Non-pigmented ciliary epithelial cell (primary cell): Measurements from ENCODE around the gene DNAJB13.
"Not testable (repeated sequence)": the region's sequence is repeated elsewhere in the genome, so short reads cannot be mapped to it uniquely, and the experiment has no call there.

ENCODE experiments used
- DNase-seq: peaks from one replicate; pipeline ENCODE4 v3.0.0-alpha.2; 2010; ENCODE audit warnings: low read depth

Gene DNAJB13, protein sequence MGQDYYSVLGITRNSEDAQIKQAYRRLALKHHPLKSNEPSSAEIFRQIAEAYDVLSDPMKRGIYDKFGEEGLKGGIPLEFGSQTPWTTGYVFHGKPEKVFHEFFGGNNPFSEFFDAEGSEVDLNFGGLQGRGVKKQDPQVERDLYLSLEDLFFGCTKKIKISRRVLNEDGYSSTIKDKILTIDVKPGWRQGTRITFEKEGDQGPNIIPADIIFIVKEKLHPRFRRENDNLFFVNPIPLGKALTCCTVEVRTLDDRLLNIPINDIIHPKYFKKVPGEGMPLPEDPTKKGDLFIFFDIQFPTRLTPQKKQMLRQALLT

GRCh38 chr11:73950869-73951710 is at the start of gene DNAJB13:
Gene DNAJB13 (plus strand): TSS chr11:73951026. CDS start chr11:73951070, 44 bp downstream.
- DNase-seq = no peak

- no peak for DNase-seq
Measured at GRCh38 chr11:73902303-73902702, 48.5 kb upstream of the DNAJB13 start.

GRCh38 chr11:73907191-73907590 is 43.6 kb upstream of the DNAJB13 start:
- no peak for DNase-seq

DNA sequence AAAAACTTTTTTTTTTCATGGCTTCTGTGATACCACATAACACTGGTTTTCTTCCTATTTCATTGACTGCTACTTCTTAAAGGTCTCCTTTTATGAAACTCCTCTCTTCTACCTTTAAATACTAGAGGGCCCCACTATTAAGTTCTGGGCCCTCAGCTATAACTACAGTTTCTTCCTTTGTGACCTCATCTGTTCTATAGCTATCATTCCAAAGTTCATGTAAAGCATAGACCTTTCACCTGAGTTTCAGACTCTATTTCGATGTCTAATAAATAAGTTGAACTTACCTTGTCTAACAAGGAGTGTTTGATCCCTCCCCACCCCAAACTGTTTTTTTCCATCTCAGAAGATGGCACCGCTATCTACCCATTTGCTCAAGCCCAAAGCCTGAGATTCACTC is 38.8 kb upstream of the DNAJB13 start:
- DNase-seq = no peak

GRCh38 chr11:73913472-73913871 is 37.4 kb upstream of the DNAJB13 start:
- DNase-seq = no peak

DNA sequence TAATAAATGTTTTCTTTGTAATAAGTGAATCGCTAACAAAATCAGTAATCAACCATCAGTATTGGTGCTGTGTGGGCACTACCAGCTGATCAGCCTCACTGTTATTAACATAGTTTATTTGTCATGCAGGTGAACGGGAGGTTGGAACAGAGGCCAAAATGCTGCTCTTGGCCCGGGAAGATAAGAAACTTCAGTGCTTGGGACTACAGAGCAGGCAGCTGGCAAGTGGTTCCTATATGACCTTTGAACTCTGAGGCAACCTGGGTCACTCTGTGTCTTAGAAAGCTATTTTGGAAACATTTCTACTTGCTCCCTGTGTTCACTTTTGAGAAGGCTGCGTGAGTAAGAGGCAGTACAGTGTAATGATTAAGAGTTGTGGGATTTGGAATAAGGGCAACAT is 36.5 kb upstream of the DNAJB13 start:
- no peak for DNase-seq

DNA sequence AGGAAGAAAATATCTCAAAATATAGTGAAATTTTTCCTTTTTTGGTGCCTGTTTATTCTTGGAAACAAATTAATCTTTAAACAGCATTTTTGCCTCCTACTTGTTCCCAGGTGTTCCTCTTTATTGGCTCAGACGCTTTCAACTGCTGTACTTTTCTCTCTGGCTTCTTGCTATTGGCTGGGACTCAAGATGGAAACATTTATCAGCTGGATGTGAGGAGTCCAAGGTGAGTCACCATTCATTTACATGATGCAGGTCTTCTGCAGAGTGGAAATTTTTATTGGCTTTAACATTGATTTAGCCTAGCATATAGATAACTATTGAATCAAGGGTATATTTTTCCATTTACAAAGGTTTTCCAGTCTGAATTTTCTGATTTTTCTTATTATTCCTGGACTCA is 34.4 kb upstream of the DNAJB13 start:
- no peak for DNase-seq

DNA sequence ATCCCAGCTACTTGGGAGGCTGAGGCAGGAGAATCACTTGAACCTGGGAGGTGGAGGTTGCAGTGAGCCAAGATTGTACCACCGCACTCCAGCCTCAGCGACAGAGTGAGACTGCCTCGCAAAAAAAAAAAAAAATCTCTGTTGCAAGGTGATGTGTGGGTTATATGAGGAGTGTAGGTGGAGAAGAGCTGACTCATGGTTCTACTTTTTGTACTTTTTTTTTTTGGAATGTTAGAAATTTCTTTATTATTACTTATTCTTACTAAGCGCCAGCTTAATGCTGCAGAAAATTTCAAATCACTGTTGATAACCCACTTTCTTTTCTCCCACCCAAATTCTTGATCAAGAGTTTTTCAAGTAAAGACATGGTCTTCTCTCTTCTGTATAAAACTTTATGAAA is 29.6 kb upstream of the DNAJB13 start:
- DNase-seq = no peak

DNA sequence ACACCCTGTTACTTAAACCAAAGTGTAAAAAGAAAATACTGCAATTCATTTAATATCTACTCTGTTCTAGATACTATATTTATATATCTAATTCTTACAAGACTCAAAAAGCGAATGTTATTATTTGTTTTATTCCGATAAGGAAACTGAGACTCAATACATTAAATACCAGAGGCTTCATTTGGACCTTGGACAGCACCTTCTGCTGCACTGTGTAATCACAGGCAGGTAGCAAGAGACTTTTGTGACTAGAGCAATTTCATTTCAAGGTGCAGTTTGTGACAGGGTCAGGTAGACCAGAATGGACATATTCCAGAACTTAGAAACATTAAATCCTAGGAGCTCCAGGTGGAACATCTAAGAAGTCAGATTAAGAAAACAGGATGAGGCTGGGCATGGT is 21.4 kb upstream of the DNAJB13 start:
- no peak for DNase-seq

- DNase-seq = peak; percentile 61
Measured at GRCh38 chr11:73931039-73931645, 19.7 kb upstream of the DNAJB13 start.

DNA sequence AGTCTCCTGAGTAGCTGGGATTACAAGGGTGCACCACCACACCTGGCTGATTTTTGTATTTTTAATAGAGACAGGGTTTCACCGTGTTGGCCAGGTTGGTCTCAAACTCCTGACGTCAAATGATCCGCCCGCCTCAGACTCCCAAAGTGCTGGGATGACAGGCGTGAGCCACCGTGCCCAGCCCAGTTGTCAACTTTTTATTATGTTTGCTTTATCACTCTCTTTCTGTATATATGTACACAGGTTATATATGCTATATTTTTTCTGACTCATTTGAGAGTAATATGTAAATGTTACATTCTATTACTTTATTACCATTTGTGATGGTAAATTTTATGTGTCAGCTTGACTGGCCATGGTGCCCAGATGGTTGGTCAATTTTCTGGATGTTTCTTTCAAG is 18.9 kb upstream of the DNAJB13 start:
- no peak for DNase-seq

- DNase-seq = no peak
Measured at GRCh38 chr11:73932781-73933180, 18.0 kb upstream of the DNAJB13 start.

GRCh38 chr11:73936047-73936446 is 14.8 kb upstream of the DNAJB13 start:
- not testable (repeated sequence) for DNase-seq

DNA sequence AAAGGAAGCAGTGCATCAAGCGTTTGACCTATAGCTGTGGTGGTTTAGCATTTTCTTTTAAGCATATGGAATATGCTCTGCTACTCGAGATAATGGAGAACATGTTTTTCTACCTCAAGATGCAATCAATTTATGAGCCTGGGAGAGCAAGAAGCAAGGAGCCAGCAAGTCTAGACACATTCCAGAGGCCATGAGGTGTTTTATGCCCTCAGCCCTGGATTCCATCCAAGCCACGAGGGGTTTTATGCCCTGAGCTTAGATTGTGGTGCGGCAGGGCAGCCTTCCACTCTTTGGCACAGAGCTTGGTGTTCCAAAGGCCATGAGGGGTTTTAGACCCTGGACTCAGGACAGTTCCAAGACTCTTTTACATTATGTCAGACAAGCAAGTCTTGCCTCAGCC is 11.7 kb upstream of the DNAJB13 start:
- DNase-seq = no peak

- no peak for DNase-seq
Measured at GRCh38 chr11:73940801-73941570, 9.8 kb upstream of the DNAJB13 start.

- DNase-seq = no peak
Measured at GRCh38 chr11:73942010-73942409, 8.8 kb upstream of the DNAJB13 start.

- DNase-seq = no peak
Measured at GRCh38 chr11:73944085-73944484, 6.7 kb upstream of the DNAJB13 start.

DNA sequence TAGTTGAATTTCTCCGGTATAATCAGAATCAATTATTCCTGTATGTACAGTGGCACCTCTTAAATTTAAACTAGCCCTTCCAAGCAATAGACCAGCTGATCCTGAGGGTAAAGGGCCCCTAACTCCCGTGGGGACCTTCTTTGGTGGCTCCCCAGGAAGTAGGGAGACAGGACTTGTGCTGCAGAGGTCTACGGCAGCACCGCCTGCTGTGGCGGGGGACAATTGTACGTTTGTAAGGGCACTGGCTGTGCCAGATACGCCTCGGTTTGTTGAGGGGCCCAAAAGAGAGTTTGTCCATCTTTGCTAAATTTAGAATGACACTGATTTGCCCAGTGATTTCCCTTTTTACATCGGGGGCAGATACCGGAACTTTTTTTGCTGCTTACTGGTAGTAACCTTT is 5.9 kb upstream of the DNAJB13 start:
- no peak for DNase-seq

DNA sequence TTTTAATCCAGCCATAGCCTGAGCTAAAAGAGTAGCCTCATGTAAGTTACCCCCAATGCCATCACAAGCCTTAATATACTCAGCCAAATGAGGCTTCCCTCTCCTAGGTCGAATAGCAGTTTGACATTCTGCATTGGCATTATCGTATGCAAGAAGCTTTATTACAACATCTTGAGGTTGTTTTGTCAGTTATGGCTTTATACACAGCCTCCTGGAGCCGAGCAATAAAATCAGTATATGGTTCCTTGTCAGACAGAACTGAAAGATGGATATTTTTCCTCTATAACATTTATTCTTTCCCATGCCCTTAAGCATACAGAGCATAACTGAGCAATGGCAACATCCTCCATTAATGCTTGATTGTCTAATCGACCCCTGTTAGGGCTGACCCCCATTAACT is 5.4 kb upstream of the DNAJB13 start:
- no peak for DNase-seq

DNA sequence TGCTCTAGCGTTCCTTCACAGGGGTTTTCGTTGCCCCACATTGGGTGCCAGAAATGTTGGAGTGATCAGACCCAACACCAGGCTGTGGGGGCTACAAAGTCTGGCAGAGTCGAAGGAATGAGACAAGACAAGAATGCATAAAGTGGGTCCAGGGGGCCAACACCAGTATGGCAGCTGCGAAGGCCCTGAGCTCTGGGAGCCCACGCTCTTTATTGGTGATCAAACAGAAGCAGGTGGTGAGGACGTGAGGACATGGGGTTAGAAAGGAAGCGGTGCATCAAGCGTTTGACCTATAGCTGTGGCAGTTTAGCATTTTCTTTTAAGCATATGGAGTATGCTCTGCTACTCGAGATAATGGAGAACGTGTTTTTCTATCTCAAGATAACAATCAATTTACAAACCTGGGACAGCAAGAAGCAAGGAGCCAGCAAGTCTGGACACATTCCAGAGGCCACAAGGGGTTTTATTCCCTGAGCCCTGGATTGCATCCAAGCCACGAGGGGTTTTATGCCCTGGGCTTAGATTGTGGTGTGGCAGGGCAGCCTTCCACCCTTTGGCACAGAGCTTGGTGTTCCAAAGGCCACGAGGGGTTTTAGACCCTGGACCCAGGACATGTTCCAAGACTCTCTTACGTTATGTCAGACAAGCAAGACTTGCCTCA is 3.9 kb upstream of the DNAJB13 start:
- no peak for DNase-seq

DNA sequence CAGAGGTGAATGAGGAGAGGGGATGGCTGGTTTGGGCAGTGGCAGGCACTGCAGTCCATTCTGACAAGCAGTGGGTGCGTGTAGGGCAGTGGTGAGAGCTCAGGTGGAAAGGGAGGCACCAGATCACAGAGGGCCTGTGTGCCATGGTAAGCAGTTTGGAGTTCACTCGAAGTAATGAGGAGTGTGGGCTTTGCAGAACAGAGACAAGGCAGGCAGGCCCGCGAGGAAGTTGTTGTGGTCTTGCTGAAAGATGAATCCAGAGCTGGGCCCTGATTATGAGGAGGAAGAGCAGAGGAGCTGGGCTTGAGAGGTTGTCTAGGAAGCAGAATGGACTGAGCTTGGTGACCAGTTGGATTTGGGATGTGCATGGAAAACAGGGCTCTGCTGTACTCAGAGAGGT is 1.6 kb upstream of the DNAJB13 start:
- DNase-seq = no peak

- DNase-seq = no peak
Measured at GRCh38 chr11:73949912-73950311, 914 bp upstream of the DNAJB13 start.
